ENCODE measurements around the gene UBE2F. TPM values are rescaled to one million over a fixed set of nuclear protein-coding genes. Genes with fewer than 3 reads are reported as not detected.
A peak's percentile ranks its signal among the peaks of the same experiment; 100 is the strongest.

UBE2F gene
- total RNA-seq, 1 experiment from 2014 or later: 62.1 TPM

- Histone ChIP-seq H4K91ac (ENCODE audit: insufficient read length, low read depth, low read length) (no peak overlapping the region), H4K20me1 (ENCODE audit: control insufficient read depth, insufficient read depth, insufficient read length) (no peaks in the 10 kb centered on the region), H3K79me2 (ENCODE audit: insufficient read depth, low read length) (no peaks in the 10 kb centered on the region; the same call in 1 of the 2 replicates), H3K56ac (ENCODE audit: insufficient read length, low read depth, low read length) (no peak overlapping the region), H3K79me1 (ENCODE audit: insufficient read depth, low read depth, low read length, poor library complexity, severe bottlenecking) (peaks cover 7% of the 10 kb centered on the region), H3K4ac (ENCODE audit: low read depth, low read length) (no peak overlapping the region), H2BK12ac (ENCODE audit: insufficient read length, low read depth, low read length) (no peak overlapping the region), H3K23ac (ENCODE audit: insufficient read length, low read depth, low read length) (no peak overlapping the region), H2BK120ac (ENCODE audit: low read depth, low read length, poor library complexity, severe bottlenecking) (no peak overlapping the region), H3K9ac (ENCODE audit: extremely low read depth, insufficient read length, low read length) (no peak overlapping the region), H3K27me3 (ENCODE audit: insufficient read depth, low read length) (no peaks in the 10 kb centered on the region), H3K23me2 (ENCODE audit: insufficient read length, low read depth, low read length, poor library complexity, severe bottlenecking) (no peaks in the 10 kb centered on the region), H3K27ac (ENCODE audit: insufficient read length, low read depth, low read length) (no peak overlapping the region), H3K4me2 (ENCODE audit: insufficient read depth, insufficient read length, low read length) (no peak overlapping the region), H4K5ac (ENCODE audit: insufficient read length, low read depth, low read length) (no peak overlapping the region), H2AFZ (ENCODE audit: low read length) (no peak overlapping the region), H2BK5ac (ENCODE audit: insufficient read length, low read length) (no peak overlapping the region), H2AK5ac (ENCODE audit: insufficient read length, low read length) (no peak overlapping the region), H2BK15ac (ENCODE audit: low read depth, low read length) (no peak overlapping the region), H3K9me3 (ENCODE audit: control insufficient read depth, low read depth, low read length) (no peaks in the 10 kb centered on the region), H3K18ac (ENCODE audit: insufficient read length, low read depth, low read length) (no peak overlapping the region), H2BK20ac (ENCODE audit: low read depth, low read length, poor library complexity, severe bottlenecking) (no peak overlapping the region), H4K8ac (replicated peaks; ENCODE audit: insufficient read length, low read depth, low read length) (peak overlapping the region; percentile 90), H3K4me1 (ENCODE audit: insufficient read depth, low read length) (no peaks in the 10 kb centered on the region), H3T11ph (ENCODE audit: low read length) (no peak overlapping the region), H3K14ac (ENCODE audit: insufficient read depth, low read length) (no peak overlapping the region)
- peaks cover 1 to 17% (median 8%) of the 10 kb centered on the region in 3 experiments; a peak in 6 of 7 replicates for H3K36me3 Mint-ChIP-seq (ENCODE audit: insufficient read depth in 1 of 3, low read depth in 3 of 3)
- H3K4me1 Mint-ChIP-seq: no peaks in the 10 kb centered on the region
- WGBS (ENCODE audit: extremely low coverage, insufficient read length, low lambda C conversion rate): no CpG with 5 or more reads among the region's 4 CpGs
- peak; percentile 48 for TF ChIP-seq CTCF (conservative IDR thresholded peaks at IDR 0.05)
- no peak overlapping the region for H3K4me3 Mint-ChIP-seq
- H3K9me3 Mint-ChIP-seq: no peaks in the 10 kb centered on the region
- H3K27ac Mint-ChIP-seq: no peak overlapping the region; a peak in 1 of 7 replicates
- no peak for DNase-seq
- H3K27me3 Mint-ChIP-seq (ENCODE audit: low read depth): no peaks in the 10 kb centered on the region
Observed at GRCh38 chr2:238015705-238016104, 48.9 kb downstream of the UBE2F start.

Measured in H9 (cell line).